Measurements from ENCODE around the gene CCDC8. TPM values are rescaled to one million over a fixed set of nuclear protein-coding genes. Genes with fewer than 3 reads are reported as not detected.

Gene CCDC8
- total and polyA plus RNA-seq, 9 of the 15 experiments (the other 6 are each of a cell fraction or from before 2014, with no cell fraction given), result 0.68 to 30.8 (median 15.6) TPM

DNA sequence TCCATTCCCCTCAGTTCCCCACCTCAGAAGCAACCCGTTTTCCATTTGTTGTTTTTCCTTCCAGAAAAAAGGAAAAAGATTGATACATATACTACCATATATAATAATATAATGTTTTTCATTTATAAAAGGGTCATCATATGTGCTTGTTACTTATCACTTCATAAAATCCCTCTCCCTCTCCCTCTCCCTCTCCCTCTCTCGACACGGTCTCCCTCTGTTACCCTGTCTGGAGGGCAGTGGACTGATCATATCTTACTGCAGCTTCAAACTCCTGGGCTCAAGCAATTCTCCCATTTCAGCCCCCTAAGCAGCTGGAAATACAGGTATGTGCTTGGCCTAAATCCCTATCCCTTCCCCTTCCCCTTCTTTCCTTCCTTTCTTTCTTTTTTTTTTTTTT, 40.9 kb upstream of the CCDC8 start:
- Histone ChIP-seq H3K27ac (ENCODE audit: extremely low read depth, low read depth, low read length) (no peak overlapping the region), H3K9me3 (replicated peaks; ENCODE audit: control insufficient read depth, insufficient read depth, low read depth, low read length) (peaks cover 2% of the 10 kb centered on the region), H3K36me3 (ENCODE audit: control insufficient read depth, insufficient read depth, low read length) (no peaks in the 10 kb centered on the region), H3K27me3 (ENCODE audit: control insufficient read depth in 2 of 2, insufficient read depth in 2 of 2, low read length in 2 of 2) (peaks cover 11 to 13% of the 10 kb centered on the region in 2 experiments; a peak in 4 of 5 replicates), H4K20me1 (replicated peaks; ENCODE audit: control insufficient read depth, insufficient read depth, low read length) (no peaks in the 10 kb centered on the region), H3K9me1 (ENCODE audit: control insufficient read depth, insufficient read depth, low read length) (no peaks in the 10 kb centered on the region), H3K4me3 (no peak overlapping the region), H3K4me1 (replicated peaks in 1 of 2; ENCODE audit: control insufficient read depth in 2 of 2, insufficient read depth in 2 of 2, low read length in 2 of 2) (no peaks in the 10 kb centered on the region), H3K9ac (ENCODE audit: insufficient read depth in 1 of 2, low read depth in 2 of 2, low read length in 2 of 2) (no peak overlapping the region), H3K4me2 (ENCODE audit: insufficient read depth, low read length) (no peak overlapping the region), H3K79me2 (ENCODE audit: control insufficient read depth, insufficient read depth, low read length) (no peaks in the 10 kb centered on the region), H2AFZ (ENCODE audit: low read depth, low read length) (no peak overlapping the region)
- DNase-seq (ENCODE audit: extremely low read depth in 1 of 4, low spot score in 3 of 4) (no peak), ATAC-seq (no peak), FAIRE-seq (no peak)
- 10% methylated on average over 2 of the region's 3 CpGs for WGBS (ENCODE audit: insufficient coverage, low coverage, missing lambda C conversion rate)
- intact Hi-C loops (cut with micrococcal nuclease) (no loop called here), in situ Hi-C loops (cut with MboI) (no loop called here)
- POLR2A ChIA-PET, result no interaction called here
- CTCF ChIA-PET (ENCODE audit: low intra/inter-chr PET ratio), result no interaction called here
- BruUV-seq (replicated peaks), result no TSS peak
- TF ChIP-seq, protein P1, sequence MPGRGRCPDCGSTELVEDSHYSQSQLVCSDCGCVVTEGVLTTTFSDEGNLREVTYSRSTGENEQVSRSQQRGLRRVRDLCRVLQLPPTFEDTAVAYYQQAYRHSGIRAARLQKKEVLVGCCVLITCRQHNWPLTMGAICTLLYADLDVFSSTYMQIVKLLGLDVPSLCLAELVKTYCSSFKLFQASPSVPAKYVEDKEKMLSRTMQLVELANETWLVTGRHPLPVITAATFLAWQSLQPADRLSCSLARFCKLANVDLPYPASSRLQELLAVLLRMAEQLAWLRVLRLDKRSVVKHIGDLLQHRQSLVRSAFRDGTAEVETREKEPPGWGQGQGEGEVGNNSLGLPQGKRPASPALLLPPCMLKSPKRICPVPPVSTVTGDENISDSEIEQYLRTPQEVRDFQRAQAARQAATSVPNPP (IDR thresholded peaks at IDR 0.05; ENCODE audit: borderline replicate concordance, insufficient read depth, insufficient read length), result no peak
- TF ChIP-seq RAD51 (IDR thresholded peaks at IDR 0.05; ENCODE audit: borderline replicate concordance, low read depth), result no peak
- TF ChIP-seq, protein P2, sequence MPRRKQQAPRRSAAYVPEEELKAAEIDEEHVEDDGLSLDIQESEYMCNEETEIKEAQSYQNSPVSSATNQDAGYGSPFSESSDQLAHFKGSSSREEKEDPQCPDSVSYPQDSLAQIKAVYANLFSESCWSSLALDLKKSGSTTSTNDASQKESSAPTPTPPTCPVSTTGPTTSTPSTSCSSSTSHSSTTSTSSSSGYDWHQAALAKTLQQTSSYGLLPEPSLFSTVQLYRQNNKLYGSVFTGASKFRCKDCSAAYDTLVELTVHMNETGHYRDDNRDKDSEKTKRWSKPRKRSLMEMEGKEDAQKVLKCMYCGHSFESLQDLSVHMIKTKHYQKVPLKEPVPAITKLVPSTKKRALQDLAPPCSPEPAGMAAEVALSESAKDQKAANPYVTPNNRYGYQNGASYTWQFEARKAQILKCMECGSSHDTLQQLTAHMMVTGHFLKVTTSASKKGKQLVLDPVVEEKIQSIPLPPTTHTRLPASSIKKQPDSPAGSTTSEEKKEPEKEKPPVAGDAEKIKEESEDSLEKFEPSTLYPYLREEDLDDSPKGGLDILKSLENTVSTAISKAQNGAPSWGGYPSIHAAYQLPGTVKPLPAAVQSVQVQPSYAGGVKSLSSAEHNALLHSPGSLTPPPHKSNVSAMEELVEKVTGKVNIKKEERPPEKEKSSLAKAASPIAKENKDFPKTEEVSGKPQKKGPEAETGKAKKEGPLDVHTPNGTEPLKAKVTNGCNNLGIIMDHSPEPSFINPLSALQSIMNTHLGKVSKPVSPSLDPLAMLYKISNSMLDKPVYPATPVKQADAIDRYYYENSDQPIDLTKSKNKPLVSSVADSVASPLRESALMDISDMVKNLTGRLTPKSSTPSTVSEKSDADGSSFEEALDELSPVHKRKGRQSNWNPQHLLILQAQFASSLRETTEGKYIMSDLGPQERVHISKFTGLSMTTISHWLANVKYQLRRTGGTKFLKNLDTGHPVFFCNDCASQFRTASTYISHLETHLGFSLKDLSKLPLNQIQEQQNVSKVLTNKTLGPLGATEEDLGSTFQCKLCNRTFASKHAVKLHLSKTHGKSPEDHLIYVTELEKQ (CRISPR knock-in tag; IDR thresholded peaks at IDR 0.05), result no peak
- TF ChIP-seq MTA1 (IDR thresholded peaks at IDR 0.05; ENCODE audit: borderline replicate concordance), result no peak
- TF ChIP-seq HMG20A (CRISPR knock-in tag; conservative IDR thresholded peaks at IDR 0.05), result no peak
- no peak for TF ChIP-seq SRSF7 (optimal IDR thresholded peaks at IDR 0.05; ENCODE audit: low read depth, low read length)
- TF ChIP-seq MYBL2 (IDR thresholded peaks at IDR 0.05; ENCODE audit: low read depth), result no peak
- TF ChIP-seq MYBL2 (CRISPR knock-in tag; IDR thresholded peaks at IDR 0.05; ENCODE audit: borderline replicate concordance), result no peak
- no peak for TF ChIP-seq TEAD1 (CRISPR knock-in tag; IDR thresholded peaks at IDR 0.05)
- TF ChIP-seq, protein P3, sequence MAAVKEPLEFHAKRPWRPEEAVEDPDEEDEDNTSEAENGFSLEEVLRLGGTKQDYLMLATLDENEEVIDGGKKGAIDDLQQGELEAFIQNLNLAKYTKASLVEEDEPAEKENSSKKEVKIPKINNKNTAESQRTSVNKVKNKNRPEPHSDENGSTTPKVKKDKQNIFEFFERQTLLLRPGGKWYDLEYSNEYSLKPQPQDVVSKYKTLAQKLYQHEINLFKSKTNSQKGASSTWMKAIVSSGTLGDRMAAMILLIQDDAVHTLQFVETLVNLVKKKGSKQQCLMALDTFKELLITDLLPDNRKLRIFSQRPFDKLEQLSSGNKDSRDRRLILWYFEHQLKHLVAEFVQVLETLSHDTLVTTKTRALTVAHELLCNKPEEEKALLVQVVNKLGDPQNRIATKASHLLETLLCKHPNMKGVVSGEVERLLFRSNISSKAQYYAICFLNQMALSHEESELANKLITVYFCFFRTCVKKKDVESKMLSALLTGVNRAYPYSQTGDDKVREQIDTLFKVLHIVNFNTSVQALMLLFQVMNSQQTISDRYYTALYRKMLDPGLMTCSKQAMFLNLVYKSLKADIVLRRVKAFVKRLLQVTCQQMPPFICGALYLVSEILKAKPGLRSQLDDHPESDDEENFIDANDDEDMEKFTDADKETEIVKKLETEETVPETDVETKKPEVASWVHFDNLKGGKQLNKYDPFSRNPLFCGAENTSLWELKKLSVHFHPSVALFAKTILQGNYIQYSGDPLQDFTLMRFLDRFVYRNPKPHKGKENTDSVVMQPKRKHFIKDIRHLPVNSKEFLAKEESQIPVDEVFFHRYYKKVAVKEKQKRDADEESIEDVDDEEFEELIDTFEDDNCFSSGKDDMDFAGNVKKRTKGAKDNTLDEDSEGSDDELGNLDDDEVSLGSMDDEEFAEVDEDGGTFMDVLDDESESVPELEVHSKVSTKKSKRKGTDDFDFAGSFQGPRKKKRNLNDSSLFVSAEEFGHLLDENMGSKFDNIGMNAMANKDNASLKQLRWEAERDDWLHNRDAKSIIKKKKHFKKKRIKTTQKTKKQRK (IDR thresholded peaks at IDR 0.05; ENCODE audit: borderline replicate concordance, low read depth, low read length), result no peak
- no peak for TF ChIP-seq RBFOX2 (IDR thresholded peaks at IDR 0.05; ENCODE audit: low read depth, low read length)
- no peak for TF ChIP-seq PPARD (CRISPR knock-in tag; IDR thresholded peaks at IDR 0.05)
- no peak for TF ChIP-seq GABPB2 (CRISPR knock-in tag; conservative IDR thresholded peaks at IDR 0.05)
